T follicular helper cell (primary cell): Measurements from ENCODE around the gene PCDHGC4.

ENCODE experiments used
- DNase-seq: peaks from one replicate; pipeline ENCODE4 v3.0.0-alpha.2; 2020; ENCODE audit warnings: low read depth

Gene PCDHGC4

GRCh38 chr5:141490271-141490670 is 5.4 kb downstream of the PCDHGC4 start:
- no peak for DNase-seq

GRCh38 chr5:141490771-141491170 is 5.9 kb downstream of the PCDHGC4 start:
- DNase-seq = no peak

DNA sequence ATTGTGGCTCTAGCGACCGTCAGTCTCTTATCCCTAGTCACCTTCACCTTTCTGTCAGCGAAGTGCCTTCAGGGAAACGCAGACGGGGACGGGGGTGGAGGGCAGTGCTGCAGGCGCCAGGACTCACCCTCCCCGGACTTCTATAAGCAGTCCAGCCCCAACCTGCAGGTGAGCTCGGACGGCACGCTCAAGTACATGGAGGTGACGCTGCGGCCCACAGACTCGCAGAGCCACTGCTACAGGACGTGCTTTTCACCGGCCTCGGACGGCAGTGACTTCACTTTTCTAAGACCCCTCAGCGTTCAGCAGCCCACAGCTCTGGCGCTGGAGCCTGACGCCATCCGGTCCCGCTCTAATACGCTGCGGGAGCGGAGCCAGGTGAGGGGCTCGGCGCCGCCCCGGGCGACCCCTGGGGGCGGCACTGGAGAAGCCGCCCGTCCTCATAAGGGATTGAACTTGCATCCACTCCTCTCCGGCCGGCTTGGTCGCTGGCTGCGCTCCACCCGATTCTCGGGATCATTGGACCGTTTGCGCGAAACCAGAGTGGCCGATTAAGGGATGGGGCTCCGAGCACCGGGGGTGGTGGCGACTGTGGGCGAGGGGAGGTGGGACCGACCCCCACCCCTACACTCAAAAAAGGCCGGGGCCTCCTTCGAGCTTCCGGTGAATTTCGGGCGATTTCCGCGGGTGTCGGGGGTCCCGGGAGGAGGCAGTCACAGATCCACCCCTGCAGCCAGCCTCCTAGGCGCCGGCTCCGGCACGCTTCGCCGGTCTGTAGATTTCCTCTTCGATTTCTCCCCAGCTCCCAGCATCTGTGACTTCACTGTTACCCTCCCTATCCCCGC is 6.7 kb downstream of the PCDHGC4 start:
- DNase-seq = no peak

- DNase-seq = no peak
Measured at GRCh38 chr5:141492168-141492885, 7.5 kb downstream of the PCDHGC4 start.

DNA sequence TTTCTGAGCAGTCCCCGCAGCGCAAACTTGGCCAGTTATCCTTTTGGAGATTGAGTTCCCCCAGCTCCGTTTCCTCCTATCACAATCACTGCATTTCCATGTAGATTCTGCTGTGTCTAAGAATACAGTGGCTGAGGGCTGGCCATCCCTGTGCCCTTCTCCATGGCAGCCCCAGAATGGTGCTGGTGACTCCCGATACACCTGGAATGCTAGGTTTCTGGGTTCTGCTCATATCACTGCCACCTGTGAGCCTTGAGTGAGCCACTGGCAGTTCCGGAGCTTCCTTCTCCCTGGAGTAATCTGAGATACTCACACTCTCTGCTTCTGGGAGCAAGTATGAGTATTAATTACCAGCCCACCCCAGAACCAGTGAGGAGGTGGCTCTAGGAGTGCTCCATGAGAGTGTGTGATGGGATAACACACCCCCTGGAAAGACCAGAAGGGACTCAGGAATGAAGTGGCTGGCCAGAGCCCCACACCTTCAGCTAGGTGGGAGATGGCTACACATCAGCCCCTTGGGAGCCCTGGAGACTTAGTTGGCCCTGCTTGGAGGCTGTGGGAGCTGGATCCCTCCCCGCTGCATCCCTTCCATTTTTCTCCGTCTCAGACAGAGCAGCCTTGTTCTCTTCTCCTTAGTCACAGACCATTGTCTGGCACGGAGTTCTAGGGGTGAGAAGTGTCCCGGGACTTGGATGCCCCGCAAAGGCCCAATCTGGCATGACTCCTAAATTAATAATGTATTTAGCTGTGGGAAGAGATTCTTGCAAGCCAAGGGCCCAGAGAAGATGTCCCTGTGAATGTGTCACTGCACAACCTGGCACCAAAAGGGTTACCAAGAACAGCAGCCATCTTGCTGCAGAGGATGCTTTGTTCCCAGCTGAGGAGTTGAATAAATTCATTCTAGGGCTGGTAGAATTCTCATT is 8.9 kb downstream of the PCDHGC4 start:
- no peak for DNase-seq

GRCh38 chr5:141494761-141495452 is 10.1 kb downstream of the PCDHGC4 start:
- DNase-seq = no peak

DNA sequence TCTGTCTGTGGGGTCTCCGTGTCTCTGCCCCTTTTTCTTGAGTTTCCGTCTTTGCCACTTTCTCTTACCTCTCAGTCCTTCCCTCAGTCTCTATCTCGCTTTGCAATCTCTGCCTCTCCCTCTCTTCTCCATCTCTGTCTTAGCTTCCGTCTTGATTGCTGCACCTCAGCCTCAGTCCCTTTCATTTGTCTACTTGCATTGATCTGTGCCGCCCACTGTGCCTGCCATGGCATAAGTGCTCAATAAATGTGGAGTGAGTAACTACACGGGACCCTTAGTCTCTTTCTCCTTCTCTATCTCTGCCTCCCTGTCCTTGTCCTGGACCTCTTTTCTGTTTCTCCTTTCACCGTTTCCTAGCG is 10.6 kb downstream of the PCDHGC4 start:
- no peak for DNase-seq

DNA sequence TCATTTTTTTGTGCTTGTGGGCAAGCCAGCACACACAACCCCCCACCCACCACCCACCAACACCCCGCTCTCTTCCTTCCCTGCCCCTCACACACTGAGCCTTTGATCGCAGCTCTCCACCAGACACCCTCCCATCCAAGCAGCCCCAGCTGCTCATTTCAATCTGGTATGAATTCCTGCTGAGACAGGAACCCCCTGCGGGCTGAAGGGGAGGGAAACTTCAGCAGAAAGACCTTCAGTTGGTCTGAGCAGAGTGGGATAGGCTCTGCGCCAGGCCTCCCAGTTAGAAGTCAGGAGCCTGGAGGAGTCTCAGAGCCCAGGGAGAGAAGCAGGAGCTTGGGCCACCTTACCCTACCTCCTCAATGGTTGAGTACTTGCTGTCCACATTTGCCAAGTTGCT is 11.2 kb downstream of the PCDHGC4 start:
- no peak for DNase-seq

DNA sequence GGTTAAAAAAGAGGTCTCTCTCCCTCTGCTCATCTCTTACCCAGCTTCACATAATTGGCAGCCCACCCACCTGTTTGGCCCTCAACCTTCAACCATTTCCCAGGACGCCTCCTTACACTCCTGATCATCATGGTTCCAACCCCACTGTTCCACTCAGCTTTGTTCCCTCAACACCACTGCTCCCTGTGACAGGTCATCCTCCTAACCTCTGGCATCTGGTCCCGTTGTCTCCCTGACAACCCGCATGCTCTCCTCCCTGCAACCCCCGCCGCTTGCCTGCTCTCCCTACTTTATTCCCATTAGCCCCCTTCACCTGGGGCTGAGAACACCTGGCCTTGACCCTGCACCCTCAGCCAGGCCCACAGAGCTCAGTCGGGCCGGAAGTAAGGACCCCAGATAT is 16.9 kb downstream of the PCDHGC4 start:
- no peak for DNase-seq

DNA sequence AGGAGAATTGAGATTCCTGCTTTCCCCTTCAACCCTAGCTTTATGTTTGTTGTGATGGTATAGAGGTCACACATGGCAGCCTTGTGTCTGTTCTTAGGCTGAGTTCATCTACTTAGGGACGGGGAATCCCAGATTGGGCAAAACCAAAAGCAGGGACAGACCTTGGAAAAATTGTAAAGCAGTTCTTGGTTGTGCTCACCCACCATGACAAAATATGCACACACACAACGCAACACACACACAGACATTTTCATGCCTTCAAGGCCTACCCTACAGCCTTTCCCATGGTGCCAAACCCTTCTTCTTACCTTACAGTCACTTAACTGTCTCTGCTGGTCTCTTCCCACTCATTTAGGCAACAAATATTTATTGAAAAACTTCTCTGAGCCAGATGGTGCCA is 18.9 kb downstream of the PCDHGC4 start:
- no peak for DNase-seq

- no peak for DNase-seq
Measured at GRCh38 chr5:141504216-141504615, 19.4 kb downstream of the PCDHGC4 start.

- no peak for DNase-seq
Measured at GRCh38 chr5:141506381-141507155, 21.7 kb downstream of the PCDHGC4 start.

DNA sequence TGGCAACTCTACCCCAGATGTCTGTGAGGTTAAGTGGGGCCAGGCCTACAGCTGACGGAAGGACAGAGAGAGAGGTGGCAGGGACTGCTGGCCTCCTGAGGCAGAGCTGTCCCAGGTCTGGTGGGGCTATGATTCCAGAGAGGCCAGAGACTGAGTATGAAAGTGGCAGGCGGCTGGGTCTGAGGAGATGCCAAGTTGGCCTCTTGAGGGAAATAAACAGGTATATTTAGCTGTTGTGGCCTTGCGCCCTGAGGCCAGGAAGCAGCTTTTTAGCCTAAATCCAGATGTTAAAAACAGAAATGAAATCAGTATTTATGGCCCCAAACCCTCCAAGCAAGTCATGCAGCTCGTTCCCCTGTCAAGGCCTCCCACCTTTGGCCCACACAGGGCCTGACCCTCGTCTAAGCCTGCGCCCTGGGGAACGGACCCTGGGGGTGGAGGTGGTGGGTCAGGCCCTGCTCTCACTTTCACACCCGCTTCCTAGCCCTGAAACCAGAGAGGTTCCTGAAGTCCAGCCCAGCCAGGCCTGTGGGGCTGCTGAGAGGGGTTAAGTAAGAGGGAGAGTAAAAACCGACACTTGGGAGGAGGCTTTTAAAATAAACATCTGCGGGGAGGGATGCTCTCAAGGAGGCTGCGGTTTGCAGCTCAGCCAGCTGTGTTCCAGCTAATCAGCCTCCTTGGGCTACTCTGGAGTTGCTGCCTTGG is 22.7 kb downstream of the PCDHGC4 start:
- no peak for DNase-seq

GRCh38 chr5:141508440-141508797 is 23.6 kb downstream of the PCDHGC4 start:
- DNase-seq = no peak

GRCh38 chr5:141508798-141509611 is 24.2 kb downstream of the PCDHGC4 start:
- no peak for DNase-seq

DNA sequence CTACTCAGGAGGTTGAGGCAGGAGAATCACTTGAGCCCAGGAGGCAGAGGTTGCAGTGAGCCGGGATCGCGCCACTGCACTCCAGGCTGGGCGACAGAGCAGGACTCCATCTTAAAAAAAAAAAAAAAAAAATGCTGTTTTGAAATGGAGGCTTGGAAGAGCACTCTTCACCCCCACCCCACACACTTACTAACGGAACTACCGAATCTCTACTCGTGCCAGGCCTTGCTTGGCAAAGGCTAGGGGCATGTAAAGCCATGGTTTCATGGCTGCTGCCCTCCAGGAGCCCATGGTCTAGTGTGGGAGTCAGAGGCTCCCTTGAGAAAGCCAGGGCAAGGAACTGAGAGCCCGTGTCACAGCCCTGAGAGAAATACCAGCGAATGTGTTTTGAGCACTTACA is 25.3 kb downstream of the PCDHGC4 start:
- no peak for DNase-seq

DNA sequence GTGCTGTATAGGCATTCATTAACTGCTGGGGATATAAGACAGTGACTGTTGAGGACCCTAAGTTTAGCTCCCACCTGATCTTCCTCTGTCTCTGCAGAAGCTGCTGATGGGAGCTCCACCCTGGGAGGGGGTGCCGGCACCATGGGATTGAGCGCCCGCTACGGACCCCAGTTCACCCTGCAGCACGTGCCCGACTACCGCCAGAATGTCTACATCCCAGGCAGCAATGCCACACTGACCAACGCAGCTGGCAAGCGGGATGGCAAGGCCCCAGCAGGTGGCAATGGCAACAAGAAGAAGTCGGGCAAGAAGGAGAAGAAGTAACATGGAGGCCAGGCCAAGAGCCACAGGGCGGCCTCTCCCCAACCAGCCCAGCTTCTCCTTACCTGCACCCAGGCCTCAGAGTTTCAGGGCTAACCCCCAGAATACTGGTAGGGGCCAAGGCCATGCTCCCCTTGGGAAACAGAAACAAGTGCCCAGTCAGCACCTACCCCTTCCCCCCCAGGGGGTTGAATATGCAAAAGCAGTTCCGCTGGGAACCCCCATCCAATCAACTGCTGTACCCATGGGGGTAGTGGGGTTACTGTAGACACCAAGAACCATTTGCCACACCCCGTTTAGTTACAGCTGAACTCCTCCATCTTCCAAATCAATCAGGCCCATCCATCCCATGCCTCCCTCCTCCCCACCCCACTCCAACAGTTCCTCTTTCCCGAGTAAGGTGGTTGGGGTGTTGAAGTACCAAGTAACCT is 26.2 kb downstream of the PCDHGC4 start:
- no peak for DNase-seq

DNA sequence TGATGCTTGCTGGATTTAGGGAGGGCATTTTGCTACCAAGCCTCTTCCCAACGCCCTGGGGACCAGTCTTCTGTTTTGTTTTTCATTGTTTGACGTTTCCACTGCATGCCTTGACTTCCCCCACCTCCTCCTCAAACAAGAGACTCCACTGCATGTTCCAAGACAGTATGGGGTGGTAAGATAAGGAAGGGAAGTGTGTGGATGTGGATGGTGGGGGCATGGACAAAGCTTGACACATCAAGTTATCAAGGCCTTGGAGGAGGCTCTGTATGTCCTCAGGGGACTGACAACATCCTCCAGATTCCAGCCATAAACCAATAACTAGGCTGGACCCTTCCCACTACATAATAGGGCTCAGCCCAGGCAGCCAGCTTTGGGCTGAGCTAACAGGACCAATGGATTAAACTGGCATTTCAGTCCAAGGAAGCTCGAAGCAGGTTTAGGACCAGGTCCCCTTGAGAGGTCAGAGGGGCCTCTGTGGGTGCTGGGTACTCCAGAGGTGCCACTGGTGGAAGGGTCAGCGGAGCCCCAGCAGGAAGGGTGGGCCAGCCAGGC is 27.0 kb downstream of the PCDHGC4 start:
- DNase-seq = no peak
